ENCODE data around the gene DYNLT1.
A peak's percentile ranks its signal among the peaks of the same experiment; 100 is the strongest.
"Not testable (repeated sequence)": the region's sequence is repeated elsewhere in the genome, so short reads cannot be mapped to it uniquely, and the experiment has no call there.

The DYNLT1 gene

DNA sequence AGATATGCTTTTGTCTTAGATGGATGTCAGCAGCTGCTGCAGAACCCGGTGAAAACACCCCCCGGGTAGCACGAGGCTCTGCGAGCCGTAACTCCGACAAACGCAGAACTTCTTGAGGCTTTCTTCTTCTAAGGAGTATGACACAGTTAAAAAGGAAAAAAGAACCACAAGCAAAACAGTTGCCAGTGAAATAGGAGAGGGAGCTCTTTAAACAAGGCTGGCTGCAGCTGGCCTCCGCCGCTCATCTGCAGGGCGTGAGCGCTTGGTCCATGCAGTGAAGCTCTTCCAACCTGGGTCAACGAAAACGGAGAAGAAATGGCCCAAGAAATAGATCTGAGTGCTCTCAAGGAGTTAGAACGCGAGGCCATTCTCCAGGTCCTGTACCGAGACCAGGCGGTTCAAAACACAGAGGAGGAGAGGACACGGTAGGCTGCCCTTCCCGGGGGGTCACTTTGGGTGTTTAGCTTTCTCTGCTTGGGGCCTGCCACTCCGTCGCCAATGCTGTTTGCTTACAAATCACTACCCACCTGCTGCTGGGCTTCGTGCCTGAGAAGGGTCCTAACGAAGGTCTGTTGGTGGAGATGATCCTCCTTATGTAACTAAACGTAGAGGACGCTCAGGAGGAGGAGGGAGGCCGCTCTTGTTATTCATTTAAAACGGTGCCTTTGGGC lies 18.5 kb upstream of the DYNLT1 start:
- no peak for DNase-seq (ENCODE audit: low read depth)
- H3K4me3 ChIP-seq (ENCODE audit: low read depth, low read length): no peak overlapping the region
- TF ChIP-seq, protein P1, sequence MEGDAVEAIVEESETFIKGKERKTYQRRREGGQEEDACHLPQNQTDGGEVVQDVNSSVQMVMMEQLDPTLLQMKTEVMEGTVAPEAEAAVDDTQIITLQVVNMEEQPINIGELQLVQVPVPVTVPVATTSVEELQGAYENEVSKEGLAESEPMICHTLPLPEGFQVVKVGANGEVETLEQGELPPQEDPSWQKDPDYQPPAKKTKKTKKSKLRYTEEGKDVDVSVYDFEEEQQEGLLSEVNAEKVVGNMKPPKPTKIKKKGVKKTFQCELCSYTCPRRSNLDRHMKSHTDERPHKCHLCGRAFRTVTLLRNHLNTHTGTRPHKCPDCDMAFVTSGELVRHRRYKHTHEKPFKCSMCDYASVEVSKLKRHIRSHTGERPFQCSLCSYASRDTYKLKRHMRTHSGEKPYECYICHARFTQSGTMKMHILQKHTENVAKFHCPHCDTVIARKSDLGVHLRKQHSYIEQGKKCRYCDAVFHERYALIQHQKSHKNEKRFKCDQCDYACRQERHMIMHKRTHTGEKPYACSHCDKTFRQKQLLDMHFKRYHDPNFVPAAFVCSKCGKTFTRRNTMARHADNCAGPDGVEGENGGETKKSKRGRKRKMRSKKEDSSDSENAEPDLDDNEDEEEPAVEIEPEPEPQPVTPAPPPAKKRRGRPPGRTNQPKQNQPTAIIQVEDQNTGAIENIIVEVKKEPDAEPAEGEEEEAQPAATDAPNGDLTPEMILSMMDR (IDR thresholded peaks at IDR 0.05; ENCODE audit: low read depth, low read length, missing control alignments): no peak

DNA sequence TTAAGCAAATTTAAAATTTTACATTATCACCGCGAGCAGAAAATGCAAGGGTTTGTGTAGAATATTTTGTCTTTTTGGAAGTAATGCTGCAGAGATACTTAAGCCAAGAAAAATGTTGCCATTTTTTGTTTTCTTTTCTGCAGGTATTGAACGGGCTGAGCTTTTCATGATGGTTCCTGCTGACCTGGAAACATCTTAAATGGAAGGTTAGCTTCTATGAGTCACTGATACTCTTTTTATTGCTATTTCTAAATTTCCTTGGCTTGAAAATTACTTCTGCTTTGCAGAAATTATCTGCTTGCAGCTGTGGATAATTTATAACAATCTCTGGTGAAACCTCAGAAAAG lies 18.0 kb upstream of the DYNLT1 start:
- no peak overlapping the region for H3K4me3 ChIP-seq (ENCODE audit: low read depth, low read length)
- TF ChIP-seq, protein P1 (IDR thresholded peaks at IDR 0.05; ENCODE audit: low read depth, low read length, missing control alignments): no peak
- DNase-seq (ENCODE audit: low read depth): no peak

DNA sequence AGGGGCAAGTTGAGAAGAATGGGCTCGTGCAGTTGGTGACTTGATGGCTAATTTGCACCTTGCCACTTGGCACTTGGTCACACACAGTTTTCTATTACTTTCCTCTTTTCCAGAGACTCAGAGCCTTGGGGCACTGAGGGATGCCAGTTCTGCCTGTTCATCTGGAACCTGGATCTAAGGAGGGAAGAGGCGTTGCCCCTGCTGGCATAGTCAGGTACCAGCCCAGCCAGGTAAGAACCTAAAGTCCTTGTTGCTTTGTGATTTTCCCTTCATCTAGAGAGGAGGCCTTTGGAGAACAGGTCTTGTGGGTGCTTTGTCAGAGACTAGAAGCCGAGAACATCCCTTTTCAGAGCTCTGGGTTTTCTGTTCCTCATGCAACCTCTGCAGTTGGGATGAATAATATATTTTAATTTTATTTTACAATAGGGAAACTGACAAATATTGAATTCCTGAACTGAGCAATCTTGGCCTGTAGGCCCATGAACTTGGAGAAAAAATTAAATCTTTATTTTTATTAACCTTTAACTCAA lies 16.7 kb upstream of the DYNLT1 start:
- TF ChIP-seq, protein P1 (IDR thresholded peaks at IDR 0.05; ENCODE audit: low read depth, low read length, missing control alignments): peak; percentile 11
- DNase-seq (ENCODE audit: low read depth): no peak
- H3K4me3 ChIP-seq (ENCODE audit: low read depth, low read length): no peak overlapping the region

DNA sequence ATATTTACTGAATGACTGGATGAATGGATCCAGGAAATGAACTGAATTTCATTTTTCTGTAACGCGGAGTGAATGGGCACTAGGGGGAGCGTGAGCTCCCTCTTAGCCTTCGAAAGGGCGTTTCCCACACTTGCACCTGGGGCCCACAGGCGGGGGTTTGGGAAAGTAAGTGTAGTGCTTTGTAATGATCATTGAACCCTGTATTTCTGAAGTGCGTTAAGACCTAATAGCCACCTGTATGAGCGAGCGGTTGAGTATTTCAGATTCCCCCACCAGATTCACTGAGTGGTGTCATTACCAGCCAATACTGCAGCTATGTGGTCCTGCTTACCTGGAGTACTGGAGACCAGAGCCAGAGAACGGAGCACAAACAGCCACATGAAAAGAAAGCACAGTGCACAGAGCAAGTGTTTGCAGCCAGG lies 15.8 kb upstream of the DYNLT1 start:
- H3K4me3 ChIP-seq (ENCODE audit: low read depth, low read length): no peak overlapping the region
- TF ChIP-seq, protein P1 (IDR thresholded peaks at IDR 0.05; ENCODE audit: low read depth, low read length, missing control alignments): peak; percentile 70
- DNase-seq (ENCODE audit: low read depth): no peak

DNA sequence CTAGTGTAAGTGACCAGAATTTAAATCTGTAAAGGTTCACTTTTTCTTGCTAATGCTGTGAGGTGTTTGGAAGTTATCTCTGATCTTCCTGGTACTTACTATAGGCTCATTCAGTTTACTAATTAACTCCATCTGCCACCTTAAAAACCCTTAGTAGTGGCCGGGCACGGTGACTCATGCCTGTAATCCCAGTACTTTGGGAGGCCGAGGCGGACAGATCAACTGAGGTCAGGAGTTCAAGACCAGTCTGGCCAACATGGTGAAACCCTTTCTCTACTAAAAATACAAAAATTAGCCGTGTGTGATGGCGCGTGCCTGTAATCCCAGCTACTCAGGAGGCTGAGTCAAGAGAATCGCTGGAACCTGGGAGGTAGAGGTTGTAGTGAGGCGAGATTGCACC lies 12.4 kb upstream of the DYNLT1 start:
- DNase-seq (ENCODE audit: low read depth): not testable (repeated sequence)

DNA sequence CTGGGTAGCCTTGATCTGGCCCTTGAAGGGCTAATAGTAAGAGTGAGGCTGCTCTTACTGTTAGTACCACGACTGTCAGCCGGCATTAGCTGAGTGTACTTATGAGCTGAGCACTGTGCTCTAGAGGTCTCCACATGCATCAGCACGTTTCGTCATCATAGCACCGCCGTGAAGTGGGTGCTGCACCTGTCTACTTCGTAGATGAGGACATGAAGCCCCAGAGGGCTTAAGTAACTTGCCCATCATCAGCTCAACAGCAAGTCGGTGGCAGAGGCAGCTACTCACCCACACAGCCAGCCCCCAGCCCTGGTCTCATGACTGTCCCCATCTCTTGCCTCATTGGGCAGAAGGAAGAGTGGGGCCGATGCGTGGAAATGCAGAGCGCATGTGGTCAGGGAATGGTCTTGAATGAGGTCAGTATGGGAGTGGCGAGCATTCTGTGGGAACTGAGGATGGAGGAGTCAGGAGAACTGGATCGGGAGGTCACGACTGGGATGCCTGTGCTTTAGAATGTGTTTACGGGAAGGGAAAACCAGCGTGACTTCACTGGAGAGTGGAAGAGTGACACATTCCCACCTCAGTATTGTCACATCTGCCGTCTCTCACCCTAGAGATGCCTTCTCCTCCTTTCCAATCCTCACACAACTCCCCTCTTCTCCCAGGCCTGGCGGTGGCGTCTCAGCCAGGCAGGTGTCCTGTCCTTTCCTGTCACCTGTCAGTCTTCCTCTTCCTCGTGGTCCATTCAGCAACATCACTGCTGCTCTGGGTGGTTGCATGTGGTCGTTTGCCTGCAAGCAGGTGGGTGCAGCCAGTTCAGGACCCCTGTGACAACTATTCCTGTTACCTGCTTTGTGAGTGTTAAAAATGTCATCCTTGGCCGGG lies 11.3 kb upstream of the DYNLT1 start:
- TF ChIP-seq, protein P1 (IDR thresholded peaks at IDR 0.05; ENCODE audit: low read depth, low read length, missing control alignments): no peak
- DNase-seq (ENCODE audit: low read depth): no peak
- no peak overlapping the region for H3K4me3 ChIP-seq (ENCODE audit: low read depth, low read length)

More for the DNA sequence above, 12.4 kb upstream of the DYNLT1 start:
- H3K4me3 ChIP-seq (ENCODE audit: low read depth, low read length): not testable (repeated sequence)

GRCh38 chr6:158654960-158655489 lies 10.5 kb upstream of the DYNLT1 start:
- TF ChIP-seq, protein P1 (IDR thresholded peaks at IDR 0.05; ENCODE audit: low read depth, low read length, missing control alignments): no peak
- no peak for DNase-seq (ENCODE audit: low read depth)
- no peak overlapping the region for H3K4me3 ChIP-seq (ENCODE audit: low read depth, low read length)
